Uterus (tissue), 2 donors: ENCODE measurements around the gene GATAD2A.

Experiments
- CTCF ChIP-seq, 4 experiments: fragments of 200-600 bp in 2 of 4; fragments of 450-650 bp in 2 of 4; sonication (generic) in 2 of 4; IDR thresholded peaks; one replicate each; pipeline ENCODE4 v1.5.1; 2016 to 2019; ENCODE audit warnings: antibody characterized with exemption in 4 of 4, mild to moderate bottlenecking in 2 of 4, moderate library complexity in 1 of 4
- POLR2A ChIP-seq, 2 donors: fragments of 450-650 bp; IDR thresholded peaks; one replicate each; pipeline ENCODE4 v1.6.1; 2016; ENCODE audit warnings: antibody characterized with exemption in 2 of 2, mild to moderate bottlenecking in 1 of 2, moderate library complexity in 1 of 2

- TF ChIP-seq CTCF (IDR thresholded peaks at IDR 0.05) (no peak), POLR2A (IDR thresholded peaks at IDR 0.05) (no peak)
These were observed 88.5 kb downstream of the GATAD2A start for GRCh38 chr19:19493841-19494546.
